ENCODE data around the gene TUBA1B. TPM values are rescaled to one million over a fixed set of nuclear protein-coding genes. Genes with fewer than 3 reads are reported as not detected.

TUBA1B gene
- total and polyA plus RNA-seq, 4 donors = 125 to 1,268 (median 243) TPM

GRCh38 chr12:49086116-49086515 is 45.1 kb downstream of the TUBA1B start:
- H3K9me3 ChIP-seq (ENCODE audit: control insufficient read depth in 4 of 4, low read length in 3 of 4) = peaks cover 0 to 2% (median 0%) of the 10 kb centered on the region in 4 donors
- H3K4me3 ChIP-seq (ENCODE audit: low read depth in 1 of 3, low read length in 3 of 3) = no peak overlapping the region
- no peaks in the 10 kb centered on the region for H3K36me3 ChIP-seq (ENCODE audit: control insufficient read depth in 4 of 4, insufficient read depth in 3 of 4, low read depth in 1 of 4, low read length in 3 of 4)
- no peak overlapping the region for H3K9ac ChIP-seq (ENCODE audit: low read depth in 1 of 2, low read length in 2 of 2)
- no peak overlapping the region for H3K27ac ChIP-seq (ENCODE audit: low read depth in 1 of 2, low read length in 2 of 2)
- H3K4me1 ChIP-seq (ENCODE audit: control insufficient read depth in 4 of 4, insufficient read depth in 4 of 4, low read length in 3 of 4) = peaks cover 5 to 19% (median 12%) of the 10 kb centered on the region in 4 donors
- DNase-seq (ENCODE audit: low spot score) = no peak
- H3K27me3 ChIP-seq (ENCODE audit: control insufficient read depth in 4 of 4, insufficient read depth in 4 of 4, low read length in 3 of 4) = peaks cover 0 to 10% (median 2%) of the 10 kb centered on the region in 4 donors
- no peak for TF ChIP-seq CTCF (IDR thresholded peaks at IDR 0.05; ENCODE audit: low read depth, low read length, missing input control)
- no peak for TF ChIP-seq FOXA1 (IDR thresholded peaks at IDR 0.05)
- no peak for TF ChIP-seq HNF4G (IDR thresholded peaks at IDR 0.05)
- TF ChIP-seq NR2F2 (IDR thresholded peaks at IDR 0.05) = no peak
- TF ChIP-seq YY1 (IDR thresholded peaks at IDR 0.05) = no peak
- no peak for TF ChIP-seq TAF1 (conservative IDR thresholded peaks at IDR 0.05)
- TF ChIP-seq FOXA2 (IDR thresholded peaks at IDR 0.05) = no peak
- TF ChIP-seq REST (IDR thresholded peaks at IDR 0.05) = no peak
- TF ChIP-seq ZBTB33 (IDR thresholded peaks at IDR 0.05) = no peak
- TF ChIP-seq JUND (IDR thresholded peaks at IDR 0.05) = no peak
- no peak for TF ChIP-seq ATF3 (IDR thresholded peaks at IDR 0.05)
- no peak for TF ChIP-seq MAX (IDR thresholded peaks at IDR 0.05)
- no peak for TF ChIP-seq SP1 (IDR thresholded peaks at IDR 0.05)
- TF ChIP-seq HNF4A (conservative IDR thresholded peaks at IDR 0.05) = no peak
- no peak for TF ChIP-seq EGR1 (IDR thresholded peaks at IDR 0.05; ENCODE audit: low read depth in 2 of 2)
- TF ChIP-seq RAD21 (IDR thresholded peaks at IDR 0.05) = no peak
- TF ChIP-seq RXRA (IDR thresholded peaks at IDR 0.05) = no peak
- WGBS = 86% methylated on average over 3 of the region's 3 CpGs

- no peak for DNase-seq (ENCODE audit: low spot score)
- H3K9me3 ChIP-seq (ENCODE audit: control insufficient read depth in 4 of 4, low read length in 3 of 4) = peaks cover 0 to 2% (median 0%) of the 10 kb centered on the region in 4 donors
- H3K27me3 ChIP-seq (ENCODE audit: control insufficient read depth in 4 of 4, insufficient read depth in 4 of 4, low read length in 3 of 4) = peaks cover 0 to 3% (median 2%) of the 10 kb centered on the region in 4 donors
- peaks cover 0 to 7% (median 2%) of the 10 kb centered on the region in 4 donors for H3K4me1 ChIP-seq (ENCODE audit: control insufficient read depth in 4 of 4, insufficient read depth in 4 of 4, low read length in 3 of 4)
- H3K27ac ChIP-seq (ENCODE audit: low read depth in 1 of 2, low read length in 2 of 2) = no peak overlapping the region
- no peak overlapping the region for H3K4me3 ChIP-seq (ENCODE audit: low read depth in 1 of 3, low read length in 3 of 3)
- whole genome bisulfite sequencing = 99% methylated on average over 3 of the region's 3 CpGs
- no peaks in the 10 kb centered on the region for H3K36me3 ChIP-seq (ENCODE audit: control insufficient read depth in 4 of 4, insufficient read depth in 3 of 4, low read depth in 1 of 4, low read length in 3 of 4)
- no peak overlapping the region for H3K9ac ChIP-seq (ENCODE audit: low read depth in 1 of 2, low read length in 2 of 2)
- TF ChIP-seq EGR1 (IDR thresholded peaks at IDR 0.05; ENCODE audit: low read depth in 2 of 2) = no peak
- no peak for TF ChIP-seq MAX (IDR thresholded peaks at IDR 0.05)
- no peak for TF ChIP-seq HNF4A (conservative IDR thresholded peaks at IDR 0.05)
- no peak for TF ChIP-seq REST (IDR thresholded peaks at IDR 0.05)
- TF ChIP-seq CTCF (IDR thresholded peaks at IDR 0.05; ENCODE audit: low read depth, low read length, missing input control) = no peak
- no peak for TF ChIP-seq TAF1 (conservative IDR thresholded peaks at IDR 0.05)
- TF ChIP-seq RAD21 (IDR thresholded peaks at IDR 0.05) = no peak
- no peak for TF ChIP-seq SP1 (IDR thresholded peaks at IDR 0.05)
These were observed 46.8 kb downstream of the TUBA1B start for GRCh38 chr12:49084438-49084837.
